Measurements from ENCODE around the gene PAX3.

DNA sequence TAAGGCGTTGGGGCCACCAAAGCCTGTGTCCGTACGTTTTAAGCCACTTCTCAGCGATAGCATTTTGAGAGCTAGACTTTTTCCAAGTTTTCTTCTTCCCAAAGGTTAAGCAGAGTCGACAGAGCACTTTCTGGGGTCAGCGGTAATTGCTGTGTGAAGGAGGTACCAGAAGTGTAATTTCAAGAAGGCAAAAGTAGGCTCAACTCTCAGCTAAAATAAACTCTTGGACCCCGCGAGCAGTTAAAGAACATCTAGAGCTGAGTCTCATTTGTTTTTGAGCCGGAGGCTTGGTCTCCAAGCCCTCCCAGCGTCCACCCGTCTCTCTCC, 1.9 kb upstream of the PAX3 start:
- TF ChIP-seq POLR2A (IDR thresholded peaks at IDR 0.05) (no peak), EP300 (IDR thresholded peaks at IDR 0.05; ENCODE audit: low read depth) (no peak)
- TF ChIP-seq, protein P1, sequence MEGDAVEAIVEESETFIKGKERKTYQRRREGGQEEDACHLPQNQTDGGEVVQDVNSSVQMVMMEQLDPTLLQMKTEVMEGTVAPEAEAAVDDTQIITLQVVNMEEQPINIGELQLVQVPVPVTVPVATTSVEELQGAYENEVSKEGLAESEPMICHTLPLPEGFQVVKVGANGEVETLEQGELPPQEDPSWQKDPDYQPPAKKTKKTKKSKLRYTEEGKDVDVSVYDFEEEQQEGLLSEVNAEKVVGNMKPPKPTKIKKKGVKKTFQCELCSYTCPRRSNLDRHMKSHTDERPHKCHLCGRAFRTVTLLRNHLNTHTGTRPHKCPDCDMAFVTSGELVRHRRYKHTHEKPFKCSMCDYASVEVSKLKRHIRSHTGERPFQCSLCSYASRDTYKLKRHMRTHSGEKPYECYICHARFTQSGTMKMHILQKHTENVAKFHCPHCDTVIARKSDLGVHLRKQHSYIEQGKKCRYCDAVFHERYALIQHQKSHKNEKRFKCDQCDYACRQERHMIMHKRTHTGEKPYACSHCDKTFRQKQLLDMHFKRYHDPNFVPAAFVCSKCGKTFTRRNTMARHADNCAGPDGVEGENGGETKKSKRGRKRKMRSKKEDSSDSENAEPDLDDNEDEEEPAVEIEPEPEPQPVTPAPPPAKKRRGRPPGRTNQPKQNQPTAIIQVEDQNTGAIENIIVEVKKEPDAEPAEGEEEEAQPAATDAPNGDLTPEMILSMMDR (IDR thresholded peaks at IDR 0.05) = no peak
